Measurements from ENCODE around the gene ATAD3C. TPM values are rescaled to one million over a fixed set of nuclear protein-coding genes. Genes with fewer than 3 reads are reported as not detected.

The ATAD3C gene
- total and polyA plus RNA-seq, 2 of the 4 experiments (the other 2 are of a cell fraction), result not detected

DNA sequence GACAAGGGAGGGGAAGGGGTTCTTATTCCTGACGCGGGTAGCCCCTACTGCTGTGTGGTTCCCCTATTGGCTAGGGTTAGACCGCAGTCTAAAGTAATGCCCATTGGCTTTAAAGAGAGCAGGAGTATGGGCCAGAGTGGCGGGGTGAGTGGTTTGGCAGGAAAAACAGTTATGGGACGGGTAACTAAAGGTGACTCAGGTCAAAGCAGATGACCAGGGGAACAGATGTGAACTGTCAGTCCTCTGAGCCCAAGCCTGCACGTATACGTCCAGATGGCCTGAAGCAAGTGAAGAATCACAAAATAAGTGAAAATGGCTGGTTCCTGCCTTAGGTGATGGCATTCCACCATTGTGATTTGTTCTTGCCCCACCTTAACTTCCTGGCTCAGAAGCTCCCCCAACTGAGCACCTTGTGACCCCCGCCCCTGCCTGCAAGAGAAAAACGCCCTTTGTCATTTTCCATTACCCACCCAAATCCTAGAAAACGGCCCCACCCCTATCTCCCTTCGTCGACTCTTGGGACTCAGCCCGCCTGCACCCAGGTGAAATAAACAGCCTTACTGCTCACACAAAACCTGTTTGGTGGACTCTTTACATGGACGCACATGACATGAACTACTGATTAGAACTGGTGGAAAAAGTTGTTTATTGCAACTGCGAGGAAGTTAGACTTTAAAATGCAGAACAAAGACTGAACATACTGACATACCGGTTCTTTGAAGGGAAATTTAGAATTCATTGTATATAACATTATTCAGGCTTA lies 21.3 kb downstream of the ATAD3C start:
- Histone ChIP-seq H4K20me1 (ENCODE audit: insufficient read depth, low read length) (peaks cover 10% of the 10 kb centered on the region), H3K23ac (ENCODE audit: low read depth, low read length) (peak overlapping the region; percentile 25; the same call in 1 of the 2 replicates), H3K4me1 (ENCODE audit: control insufficient read depth, insufficient read depth, low read length) (peaks cover 1% of the 10 kb centered on the region; the same call in 1 of the 2 replicates), H3K4ac (ENCODE audit: low read depth, low read length) (peak overlapping the region; percentile 68), H2BK120ac (ENCODE audit: low read depth, low read length) (no peak overlapping the region), H3K79me1 (ENCODE audit: low read depth in 1 of 2, low read length in 2 of 2) (peaks cover 2 to 15% of the 10 kb centered on the region in 2 experiments; a peak in 2 of 4 replicates), H3K56ac (ENCODE audit: extremely low read depth, insufficient read depth, low read length) (peak overlapping the region; percentile 36; the same call in 1 of the 2 replicates), H3K4me3 (ENCODE audit: insufficient read depth, low read depth, low read length) (peak overlapping the region; percentile 72), H3K14ac (replicated peaks; ENCODE audit: low read depth, low read length) (peak overlapping the region; percentile 66; the same call in 1 of the 2 replicates), H2AK5ac (ENCODE audit: low read depth, low read length) (peak overlapping the region; percentile 40), H2AFZ (replicated peaks; ENCODE audit: low read length, poor library complexity) (peak overlapping the region; percentile 97), H3K36me3 (ENCODE audit: control insufficient read depth, insufficient read depth, low read length) (no peaks in the 10 kb centered on the region; the same call in 1 of the 2 replicates), H3K9me1 (ENCODE audit: insufficient read depth, low read length) (no peaks in the 10 kb centered on the region; the same call in 1 of the 2 replicates), H3K27me3 (ENCODE audit: control insufficient read depth, insufficient read depth, low read length) (no peaks in the 10 kb centered on the region), H3K4me2 (ENCODE audit: low read depth, low read length) (peak overlapping the region; percentile 94), H3K9me3 (ENCODE audit: control insufficient read depth, insufficient read depth, low read length) (no peaks in the 10 kb centered on the region), H2AK9ac (replicated peaks; ENCODE audit: low read depth, low read length, poor library complexity) (no peak overlapping the region), H4K5ac (ENCODE audit: low read depth, low read length) (peak overlapping the region; percentile 66), H2BK20ac (ENCODE audit: low read depth, low read length) (no peak overlapping the region), H3K9ac (ENCODE audit: low read depth, low read length) (peak overlapping the region; percentile 72), H3K27ac (ENCODE audit: insufficient read depth, low read length) (peak overlapping the region; percentile 45), H2BK15ac (ENCODE audit: low read depth, low read length) (no peak overlapping the region), H4K8ac (ENCODE audit: low read depth in 2 of 2, low read length in 2 of 2) (peak overlapping the region; percentile 53 to 82), H2BK5ac (ENCODE audit: low read depth, low read length, poor library complexity, severe bottlenecking) (peak overlapping the region; percentile 55), H4K91ac (ENCODE audit: insufficient read depth, low read depth, low read length) (peak overlapping the region; percentile 33), H3K18ac (ENCODE audit: low read depth, low read length) (no peak overlapping the region)
- no peak for ATAC-seq (ENCODE audit: low read depth)
- POLR2A ChIA-PET (ENCODE audit: unreplicated experiment), result no interaction called here
- DNase-seq, result no peak
- 30% methylated on average over 2 of the region's 16 CpGs; no CpG with 5 or more reads in 1 of the 2 experiments for WGBS, 2 experiments (ENCODE audit: extremely low coverage in 2 of 2, insufficient read length in 1 of 2)
- dilution Hi-C loops (cut with HindIII; ENCODE audit: low sequenced_read_pairs, unreplicated experiment) (no loop called here), intact Hi-C loops (cut with micrococcal nuclease) (loop anchor here (2.0 kb wide), 1 partner anchor 72 kb away; the partner anchor contains the start of gene CCNL2), in situ Hi-C loops (cut with MboI; ENCODE audit: low sequenced_read_pairs) (no loop called here)
- BruUV-seq (replicated peaks), result no TSS peak
- TF ChIP-seq RAD21 (IDR thresholded peaks at IDR 0.05; ENCODE audit: low read length) (no peak), POLR2A (IDR thresholded peaks at IDR 0.05; ENCODE audit: low read depth, low read length) (no peak), MXI1 (IDR thresholded peaks at IDR 0.05; ENCODE audit: borderline replicate concordance, low read depth, low read length) (no peak), RFX5 (IDR thresholded peaks at IDR 0.05; ENCODE audit: low read depth, low read length) (no peak), SMC3 (IDR thresholded peaks at IDR 0.05; ENCODE audit: low read depth, low read length) (no peak), CEBPB (IDR thresholded peaks at IDR 0.05; ENCODE audit: low read depth, low read length) (no peak), FOS (IDR thresholded peaks at IDR 0.05; ENCODE audit: low read depth, low read length) (no peak), MAFK (IDR thresholded peaks at IDR 0.05; ENCODE audit: low read depth, low read length) (no peak), NFE2L2 (IDR thresholded peaks at IDR 0.05; ENCODE audit: low read depth, low read length) (no peak), RCOR1 (IDR thresholded peaks at IDR 0.05; ENCODE audit: insufficient replicate concordance, low read length) (no peak), MAZ (IDR thresholded peaks at IDR 0.05; ENCODE audit: borderline replicate concordance, low read depth, low read length) (no peak), BHLHE40 (IDR thresholded peaks at IDR 0.05; ENCODE audit: low read depth, low read length) (no peak), CHD1 (IDR thresholded peaks at IDR 0.05; ENCODE audit: low read depth, low read length) (no peak)
- TF ChIP-seq, protein P1, sequence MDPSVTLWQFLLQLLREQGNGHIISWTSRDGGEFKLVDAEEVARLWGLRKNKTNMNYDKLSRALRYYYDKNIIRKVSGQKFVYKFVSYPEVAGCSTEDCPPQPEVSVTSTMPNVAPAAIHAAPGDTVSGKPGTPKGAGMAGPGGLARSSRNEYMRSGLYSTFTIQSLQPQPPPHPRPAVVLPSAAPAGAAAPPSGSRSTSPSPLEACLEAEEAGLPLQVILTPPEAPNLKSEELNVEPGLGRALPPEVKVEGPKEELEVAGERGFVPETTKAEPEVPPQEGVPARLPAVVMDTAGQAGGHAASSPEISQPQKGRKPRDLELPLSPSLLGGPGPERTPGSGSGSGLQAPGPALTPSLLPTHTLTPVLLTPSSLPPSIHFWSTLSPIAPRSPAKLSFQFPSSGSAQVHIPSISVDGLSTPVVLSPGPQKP (IDR thresholded peaks at IDR 0.05; ENCODE audit: borderline replicate concordance, low read depth, low read length), result no peak
- TF ChIP-seq, protein P2, sequence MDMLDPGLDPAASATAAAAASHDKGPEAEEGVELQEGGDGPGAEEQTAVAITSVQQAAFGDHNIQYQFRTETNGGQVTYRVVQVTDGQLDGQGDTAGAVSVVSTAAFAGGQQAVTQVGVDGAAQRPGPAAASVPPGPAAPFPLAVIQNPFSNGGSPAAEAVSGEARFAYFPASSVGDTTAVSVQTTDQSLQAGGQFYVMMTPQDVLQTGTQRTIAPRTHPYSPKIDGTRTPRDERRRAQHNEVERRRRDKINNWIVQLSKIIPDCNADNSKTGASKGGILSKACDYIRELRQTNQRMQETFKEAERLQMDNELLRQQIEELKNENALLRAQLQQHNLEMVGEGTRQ (IDR thresholded peaks at IDR 0.05; ENCODE audit: low read depth, low read length), result no peak
- CTCF ChIA-PET, result no interaction called here
